Smooth muscle cell (in vitro differentiated cells): ENCODE measurements around the gene HECTD3. TPM values are rescaled to one million over a fixed set of nuclear protein-coding genes. Genes with fewer than 3 reads are reported as not detected.

ENCODE experiments used
- DNase-seq: peaks from one replicate; lab custom pipeline; 2025; ENCODE audit not compliant: unreplicated experiment; lab: John Stamatoyannopoulos, UW
- H2AFZ ChIP-seq: fragments of 200-600 bp; sonication (generic); 2 replicates; pipeline ENCODE4 v1.6.0; 2016; ENCODE audit warnings: antibody characterized with exemption, low read depth, mild to moderate bottlenecking
- H3F3A ChIP-seq: fragments of 200-600 bp; sonication (generic); 2 replicates; pipeline ENCODE4 v1.6.0; 2017; ENCODE audit warnings: antibody characterized with exemption, low read depth
- H3K27ac ChIP-seq: fragments of 200-600 bp; sonication (generic); 2 replicates; pipeline ENCODE4 v1.5.1; 2016; ENCODE audit warnings: low read depth, mild to moderate bottlenecking
- H3K27me3 ChIP-seq: fragments of 200-600 bp; sonication (generic); 2 replicates; pipeline ENCODE4 v1.6.1; 2016; ENCODE audit warnings: low read depth, mild to moderate bottlenecking
- H3K36me3 ChIP-seq: fragments of 200-600 bp; sonication (generic); 2 replicates; pipeline ENCODE4 v1.5.1; 2016; ENCODE audit warnings: low read depth
- H3K4me1 ChIP-seq: fragments of 200-600 bp; sonication (generic); 2 replicates; pipeline ENCODE4 v1.5.1; 2016; ENCODE audit warnings: low read depth
- H3K4me2 ChIP-seq: fragments of 200-600 bp; sonication (generic); 2 replicates; pipeline ENCODE4 v1.6.0; 2016; ENCODE audit warnings: mild to moderate bottlenecking
- H3K4me3 ChIP-seq: fragments of 200-600 bp; sonication (generic); 2 replicates; pipeline ENCODE4 v1.5.1; 2016; ENCODE audit warnings: mild to moderate bottlenecking
- H3K79me2 ChIP-seq: fragments of 200-600 bp; sonication (generic); 2 replicates; pipeline ENCODE4 v1.6.0; 2016; ENCODE audit warnings: low read depth, mild to moderate bottlenecking
- H3K9ac ChIP-seq: fragments of 200-600 bp; sonication (generic); 2 replicates; pipeline ENCODE4 v1.6.0; 2016; ENCODE audit warnings: low read depth
- H3K9me3 ChIP-seq: fragments of 200-600 bp; sonication (generic); replicated peaks from 2 replicates; pipeline ENCODE4 v1.5.1; 2016; ENCODE audit warnings: low read depth
- H4K20me1 ChIP-seq: fragments of 200-600 bp; sonication (generic); 2 replicates; pipeline ENCODE4 v1.6.0; 2016; ENCODE audit warnings: low read depth
- CTCF ChIP-seq: fragments of 200-600 bp; sonication (generic); IDR thresholded peaks from 2 replicates; pipeline ENCODE4 v1.5.1; 2017; ENCODE audit warnings: borderline replicate concordance, mild to moderate bottlenecking, antibody characterized with exemption; ENCODE audit not compliant: insufficient read depth, poor library complexity, severe bottlenecking
- WGBS: methylation state at CpG from one replicate; pipeline ENCODE4 v1.1.7; 2016; ENCODE audit warnings: low lambda C conversion rate; 5-methylcytosine and 5-hydroxymethylcytosine counted together
- polyA plus RNA-seq: library from polyadenylated mRNA; unstranded; fragments of >200 nt; fragmentation: Nextera tagmentation; extraction: Ambion mirVana; gene quantifications from 2 replicates; pipeline ENCODE4 v1.2.1, GENCODE V29; 2016
- total RNA-seq: library from RNA; depleted of rRNA; stranded (reverse); fragments of >200 nt; gene quantifications from 2 replicates; pipeline ENCODE4 v1.2.3, GENCODE V29; 2014

The HECTD3 gene
- total and polyA plus RNA-seq, 2 experiments from 2014 or later: 22.7 to 41.7 TPM

GRCh38 chr1:45051005-45051772 is 40.1 kb upstream of the HECTD3 start:
- no peak for TF ChIP-seq CTCF

GRCh38 chr1:45047032-45047431 is 35.9 kb upstream of the HECTD3 start:
- no peaks in the 10 kb centered on the region for H3K4me1 ChIP-seq

More at GRCh38 chr1:45051005-45051772, 40.1 kb upstream of the HECTD3 start:
- Histone ChIP-seq H3K4me3 (no peak overlapping the region), H3K9ac (no peak overlapping the region), H4K20me1 (no peaks in the 10 kb centered on the region), H3K36me3 (no peaks in the 10 kb centered on the region), H3K4me1 (no peaks in the 10 kb centered on the region), H3K27me3 (no peaks in the 10 kb centered on the region), H3K9me3 (no peaks in the 10 kb centered on the region), H3K27ac (no peak overlapping the region), H3F3A (no peaks in the 10 kb centered on the region), H3K79me2 (no peaks in the 10 kb centered on the region), H2AFZ (no peak overlapping the region), H3K4me2 (no peak overlapping the region)
- DNase-seq: no peak
- WGBS: 86% methylated on average over 2 of the region's 2 CpGs

GRCh38 chr1:45044916-45045315 is 33.8 kb upstream of the HECTD3 start:
- H4K20me1 ChIP-seq: no peaks in the 10 kb centered on the region
- no peaks in the 10 kb centered on the region for H3K36me3 ChIP-seq
- no peak overlapping the region for H2AFZ ChIP-seq
- no peak overlapping the region for H3K27ac ChIP-seq
- H3K27me3 ChIP-seq: no peaks in the 10 kb centered on the region
- no peak overlapping the region for H3K4me2 ChIP-seq
- H3K79me2 ChIP-seq: no peaks in the 10 kb centered on the region
- DNase-seq: no peak
- no peaks in the 10 kb centered on the region for H3F3A ChIP-seq
- no peaks in the 10 kb centered on the region for H3K9me3 ChIP-seq
- H3K4me1 ChIP-seq: no peaks in the 10 kb centered on the region
- H3K4me3 ChIP-seq: no peak overlapping the region
- TF ChIP-seq CTCF: no peak
- WGBS: 63% methylated on average over 1 of the region's 1 CpG
- no peak overlapping the region for H3K9ac ChIP-seq

More at GRCh38 chr1:45047032-45047431, 35.9 kb upstream of the HECTD3 start:
- Histone ChIP-seq H3K27me3 (no peaks in the 10 kb centered on the region), H3K79me2 (no peaks in the 10 kb centered on the region), H3K9ac (no peak overlapping the region), H3K36me3 (no peaks in the 10 kb centered on the region), H3K9me3 (no peaks in the 10 kb centered on the region), H2AFZ (no peak overlapping the region), H3K4me2 (no peak overlapping the region), H3F3A (no peaks in the 10 kb centered on the region), H4K20me1 (no peaks in the 10 kb centered on the region), H3K4me3 (no peak overlapping the region), H3K27ac (no peak overlapping the region)
- no peak for DNase-seq
- WGBS: 92% methylated on average over 5 of the region's 5 CpGs
- TF ChIP-seq CTCF: no peak

- WGBS: 84% methylated on average over 5 of the region's 5 CpGs
- no peak overlapping the region for H3K27ac ChIP-seq
- no peak for TF ChIP-seq CTCF
Observed at GRCh38 chr1:45043094-45043493, 32.0 kb upstream of the HECTD3 start.

More at GRCh38 chr1:45043094-45043493, 32.0 kb upstream of the HECTD3 start:
- no peaks in the 10 kb centered on the region for H3K27me3 ChIP-seq
- no peak overlapping the region for H3K4me2 ChIP-seq
- no peaks in the 10 kb centered on the region for H3F3A ChIP-seq
- DNase-seq: no peak
- H3K4me1 ChIP-seq: no peaks in the 10 kb centered on the region
- no peaks in the 10 kb centered on the region for H3K79me2 ChIP-seq
- H3K4me3 ChIP-seq: no peak overlapping the region
- H3K9ac ChIP-seq: no peak overlapping the region
- no peaks in the 10 kb centered on the region for H3K9me3 ChIP-seq
- H4K20me1 ChIP-seq: no peaks in the 10 kb centered on the region
- no peaks in the 10 kb centered on the region for H3K36me3 ChIP-seq
- no peak overlapping the region for H2AFZ ChIP-seq
